AML-193 (cell line): ENCODE results near the gene SAFB2.
"Not testable (repeated sequence)": the region's sequence is repeated elsewhere in the genome, so short reads cannot be mapped to it uniquely, and the experiment has no call there.

ENCODE experiments used
- DNase-seq, 2 experiments: peaks; one replicate each; lab custom pipeline; 2025; lab: John Stamatoyannopoulos, UW

Gene SAFB2

GRCh38 chr19:5632657-5633056 lies 10.1 kb upstream of the SAFB2 start:
- DNase-seq = no peak

DNA sequence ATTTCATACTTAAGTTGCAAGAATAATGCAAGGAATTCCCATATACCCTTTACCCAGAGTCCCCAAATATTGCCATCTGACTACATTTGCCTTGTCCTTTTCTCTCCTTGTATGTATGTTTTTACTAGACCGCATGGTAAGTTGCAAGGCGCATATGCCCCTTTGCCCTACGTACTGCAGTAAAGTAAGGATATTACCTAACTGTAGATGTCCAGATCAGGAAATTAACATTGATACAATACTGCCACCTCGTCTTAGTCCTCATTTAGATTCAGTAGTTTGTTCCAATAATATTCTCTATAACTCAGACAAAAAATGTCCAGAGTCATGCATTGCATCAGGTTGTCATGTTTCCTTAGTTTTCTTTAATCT lies 9.7 kb upstream of the SAFB2 start:
- no peak for DNase-seq

GRCh38 chr19:5631567-5632240 lies 9.1 kb upstream of the SAFB2 start:
- DNase-seq = no peak

DNA sequence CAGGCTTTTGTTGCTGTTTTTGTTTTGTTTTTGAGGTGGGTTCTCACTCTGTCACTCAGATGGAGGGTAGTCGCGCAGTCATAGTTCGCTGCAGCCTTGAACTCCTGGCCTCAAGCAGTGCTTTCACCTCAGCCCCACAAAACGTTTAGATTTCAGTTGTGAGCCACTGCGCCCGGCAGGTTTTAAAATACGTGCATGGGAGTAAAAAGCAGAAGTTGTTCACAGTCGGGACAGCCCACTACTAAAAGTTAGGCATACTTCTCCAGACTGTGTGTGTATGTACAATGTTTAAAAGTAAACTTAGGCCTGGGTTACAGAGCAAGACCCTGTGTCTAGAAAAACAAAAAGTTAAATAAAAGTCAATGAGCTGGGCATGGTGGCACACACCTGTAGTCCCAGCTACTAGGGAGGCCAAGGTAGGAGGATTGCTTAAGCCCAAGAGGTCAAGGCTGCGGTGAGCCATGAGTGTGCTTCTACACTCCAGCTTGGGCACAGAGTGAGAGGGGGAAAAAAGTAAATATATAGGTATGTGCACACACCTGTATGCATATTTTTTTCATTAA lies 6.4 kb upstream of the SAFB2 start:
- peak; percentile 23 to 38 for DNase-seq

DNA sequence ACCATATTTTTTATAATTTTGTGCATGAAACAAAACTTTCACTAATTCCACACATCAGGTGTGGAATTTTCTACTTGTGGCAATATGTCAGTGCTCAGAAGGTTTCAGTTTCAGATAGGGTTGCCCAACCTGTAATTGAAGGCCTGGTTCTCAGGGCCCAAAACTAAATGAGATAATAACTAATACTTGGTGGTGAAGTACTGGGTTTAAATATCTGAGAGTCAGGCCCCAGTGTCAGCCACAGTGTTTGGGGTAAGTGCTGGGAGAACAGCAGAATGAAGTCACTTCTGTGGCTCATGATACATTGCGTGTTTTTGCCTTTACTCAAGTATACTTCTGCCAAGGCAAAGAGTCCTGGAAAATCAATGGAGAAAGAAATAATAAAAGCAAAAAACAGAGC lies 5.9 kb upstream of the SAFB2 start:
- DNase-seq = no peak

GRCh38 chr19:5627395-5627904 lies 4.9 kb upstream of the SAFB2 start:
- DNase-seq = peak; percentile 77 to 80

DNA sequence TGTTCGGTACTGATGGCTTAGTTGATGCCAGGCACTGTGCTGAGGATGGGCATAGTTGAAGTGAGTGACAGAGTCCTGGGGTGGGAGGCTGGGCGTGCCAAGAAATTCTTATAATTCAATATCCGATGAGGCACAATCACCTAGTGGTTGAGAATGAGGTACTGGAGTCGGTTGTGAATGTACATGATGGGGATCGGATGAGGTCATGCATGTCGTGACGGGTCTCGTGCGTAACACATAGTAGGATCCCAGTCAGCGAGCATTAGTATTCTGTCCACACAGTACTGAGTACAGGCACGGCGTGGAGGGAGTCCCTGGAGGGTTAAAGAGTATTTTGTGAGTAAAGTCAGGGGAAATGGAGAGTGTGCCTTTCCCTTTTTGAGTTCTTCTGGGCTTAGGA lies 3.1 kb upstream of the SAFB2 start:
- no peak for DNase-seq

GRCh38 chr19:5624741-5625278 lies 2.2 kb upstream of the SAFB2 start:
- no peak for DNase-seq

DNA sequence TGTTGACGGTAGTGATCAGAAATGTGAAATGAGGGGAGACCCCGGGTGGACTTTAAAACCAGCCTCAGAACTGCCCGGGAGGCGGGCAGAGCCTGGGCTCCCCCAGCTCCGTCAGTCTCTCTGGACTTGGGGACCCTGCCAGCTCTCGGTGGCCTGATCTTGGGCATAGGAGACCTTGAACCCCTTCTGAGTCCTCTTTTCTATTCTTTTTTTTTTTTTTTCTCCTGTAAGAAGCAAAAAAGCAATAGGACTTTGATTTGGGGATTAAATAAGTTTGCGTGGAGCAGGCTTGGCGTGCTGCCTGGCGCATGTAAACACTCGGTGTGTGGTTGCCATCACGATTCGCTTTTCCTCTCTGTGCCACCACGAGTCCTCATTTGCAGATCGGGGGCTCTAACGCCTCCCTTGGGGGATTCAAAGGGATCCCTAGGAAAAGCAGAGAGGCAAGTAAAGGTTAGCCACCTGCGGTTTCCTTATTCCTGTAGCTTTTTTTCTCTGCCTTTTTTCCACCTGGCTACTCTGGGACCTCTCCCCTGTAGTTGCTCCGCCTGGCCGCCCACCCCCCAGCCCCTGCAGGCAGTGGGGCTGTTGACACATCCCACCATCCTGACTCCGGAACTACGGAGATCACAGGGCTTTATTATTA lies 1.6 kb upstream of the SAFB2 start:
- no peak for DNase-seq

- DNase-seq = no peak
Measured at GRCh38 chr19:5623397-5624017, 931 bp upstream of the SAFB2 start.

- no peak for DNase-seq
Measured at GRCh38 chr19:5621945-5622464, 571 bp downstream of the SAFB2 start.

DNA sequence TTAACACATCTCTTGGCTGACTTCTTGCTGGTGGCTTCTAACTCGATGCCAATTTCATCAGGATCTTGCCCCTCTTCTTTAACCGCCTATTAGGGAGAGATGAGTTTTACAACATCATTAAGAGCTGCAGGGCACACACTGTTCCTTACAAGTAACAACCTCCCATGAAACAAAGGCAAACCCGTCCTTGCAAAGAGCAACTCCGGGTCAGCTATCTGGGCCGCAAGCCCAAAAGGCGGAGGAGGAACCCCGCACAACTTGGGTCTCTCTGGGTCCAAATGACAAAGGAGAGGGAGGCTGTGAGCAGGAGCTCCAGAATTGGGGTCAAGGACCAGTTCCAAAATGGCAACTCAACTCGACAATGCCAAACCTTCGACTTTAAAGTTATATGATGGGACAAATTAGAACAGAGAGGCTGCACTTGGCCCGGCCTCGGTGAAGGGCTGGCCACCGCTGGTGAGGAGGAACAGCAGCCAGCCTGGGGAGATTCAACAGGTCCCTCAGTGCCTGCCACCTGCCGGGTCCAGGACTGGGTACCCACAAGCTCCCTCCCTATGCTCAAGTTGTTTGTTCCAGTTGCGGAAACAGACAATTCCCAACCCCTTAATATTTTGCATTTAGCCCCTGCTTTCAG lies 1.1 kb downstream of the SAFB2 start:
- DNase-seq = no peak

GRCh38 chr19:5619946-5620345 lies 2.6 kb downstream of the SAFB2 start:
- DNase-seq = no peak

DNA sequence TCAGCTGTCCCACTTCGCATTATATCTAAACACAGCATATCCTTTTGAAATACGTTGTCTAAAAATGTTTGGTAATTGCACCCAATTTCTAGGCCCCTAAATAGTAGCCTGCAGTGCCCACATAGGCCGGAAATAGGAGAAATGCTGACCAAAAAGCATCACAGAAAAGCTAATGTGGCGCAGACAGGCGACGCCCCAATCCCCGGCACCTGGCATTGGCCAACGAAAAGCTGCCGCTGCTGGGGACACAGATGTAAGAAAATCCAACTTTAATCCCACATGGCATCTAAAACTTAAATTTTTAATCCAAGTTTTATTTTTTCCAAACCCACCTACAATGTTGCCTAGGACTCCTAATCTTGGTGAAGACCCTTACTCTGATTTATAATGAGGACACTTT lies 4.0 kb downstream of the SAFB2 start:
- DNase-seq = no peak

- DNase-seq = no peak
Measured at GRCh38 chr19:5617080-5617479, 5.5 kb downstream of the SAFB2 start.

DNA sequence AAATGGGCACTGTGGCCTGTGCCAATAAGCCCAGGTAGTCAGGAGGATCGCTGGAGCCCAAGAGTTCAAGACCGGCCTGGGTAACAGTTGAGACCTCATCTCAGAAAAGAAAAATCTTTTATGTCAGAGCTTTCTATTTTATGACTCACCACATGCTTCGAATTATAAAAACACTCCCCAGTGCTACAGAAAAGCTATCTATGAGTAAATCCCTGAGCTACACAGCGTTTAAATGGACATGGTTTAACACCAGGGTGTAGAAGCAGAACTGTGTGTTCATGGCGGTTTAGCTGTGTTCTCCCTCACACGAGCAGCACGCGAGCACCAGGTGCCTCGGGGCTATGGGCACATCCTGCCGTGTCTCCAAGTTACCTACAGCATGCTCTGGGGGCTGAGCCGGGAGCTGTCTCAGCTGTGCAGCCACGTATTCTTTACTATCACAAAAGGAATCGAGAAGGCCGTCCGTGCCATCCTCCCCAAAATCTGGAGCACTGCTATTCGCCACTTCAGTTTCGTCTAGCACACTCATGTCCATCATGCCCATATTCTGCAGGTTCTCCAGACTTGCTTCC lies 6.7 kb downstream of the SAFB2 start:
- no peak for DNase-seq

DNA sequence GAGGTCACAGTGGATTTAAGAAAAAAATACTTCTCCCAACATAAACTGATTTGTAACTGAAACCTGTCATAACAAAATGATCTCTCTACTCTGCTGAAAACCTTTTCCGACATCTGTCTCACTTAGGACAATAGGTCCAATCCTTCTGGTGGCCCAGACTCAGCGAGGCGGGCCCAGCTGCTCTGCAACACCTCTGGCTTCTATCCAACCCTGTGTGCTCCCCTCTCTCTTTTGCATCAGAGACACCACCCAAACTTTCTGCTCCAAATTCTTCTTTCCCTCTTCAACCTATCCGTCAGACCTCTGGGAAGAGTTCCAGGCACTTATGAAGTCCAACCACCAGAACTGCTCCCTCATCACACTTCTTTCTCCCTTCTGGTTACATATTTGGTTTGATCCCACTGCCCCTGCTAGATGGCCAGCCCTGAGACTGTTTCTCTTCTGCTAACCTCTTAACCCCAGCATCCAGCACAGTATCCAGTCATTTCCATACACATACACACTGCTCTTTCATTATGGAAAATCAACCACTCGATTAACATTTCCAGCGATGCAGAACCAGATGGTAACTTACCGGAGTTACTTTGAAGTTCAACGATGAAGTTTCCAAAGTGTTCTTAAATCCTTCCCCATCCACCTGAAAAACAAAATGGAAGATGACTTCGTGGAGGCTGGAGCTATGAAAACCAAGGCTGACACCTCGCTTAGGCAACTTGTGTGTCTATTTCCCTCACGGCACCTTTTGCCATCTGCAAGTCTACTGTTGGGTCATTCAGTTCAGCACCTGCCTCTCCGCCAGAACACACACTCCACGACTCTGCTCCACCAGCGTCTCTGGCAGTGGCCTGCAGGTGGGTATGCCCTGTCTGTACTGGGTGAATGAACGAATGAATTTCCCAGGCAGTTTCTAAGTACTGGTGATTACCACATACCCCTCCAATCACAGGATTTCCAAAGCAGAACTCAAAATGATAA lies 9.4 kb downstream of the SAFB2 start:
- DNase-seq = no peak

- no peak for DNase-seq
Measured at GRCh38 chr19:5609881-5610448, 12.6 kb downstream of the SAFB2 start.

DNA sequence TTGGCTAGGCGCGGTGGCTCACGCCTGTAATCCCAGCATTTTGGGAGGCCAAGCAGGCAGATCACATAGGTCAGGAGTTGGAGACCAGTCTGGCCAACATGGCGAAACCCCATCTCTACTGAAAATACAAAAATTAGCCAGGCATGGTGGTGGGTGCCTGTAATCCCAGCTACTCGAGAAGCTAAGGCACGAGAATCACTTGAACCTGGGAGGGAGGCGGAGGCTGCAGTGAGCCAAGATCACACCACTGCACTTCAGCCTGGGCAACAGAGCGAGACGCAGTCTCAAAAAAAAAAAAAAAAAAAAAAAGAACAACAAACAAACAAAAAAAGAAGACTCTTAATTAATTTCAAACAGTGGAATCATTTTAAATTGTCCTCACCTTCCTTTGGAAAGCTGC lies 13.8 kb downstream of the SAFB2 start:
- not testable (repeated sequence) for DNase-seq

DNA sequence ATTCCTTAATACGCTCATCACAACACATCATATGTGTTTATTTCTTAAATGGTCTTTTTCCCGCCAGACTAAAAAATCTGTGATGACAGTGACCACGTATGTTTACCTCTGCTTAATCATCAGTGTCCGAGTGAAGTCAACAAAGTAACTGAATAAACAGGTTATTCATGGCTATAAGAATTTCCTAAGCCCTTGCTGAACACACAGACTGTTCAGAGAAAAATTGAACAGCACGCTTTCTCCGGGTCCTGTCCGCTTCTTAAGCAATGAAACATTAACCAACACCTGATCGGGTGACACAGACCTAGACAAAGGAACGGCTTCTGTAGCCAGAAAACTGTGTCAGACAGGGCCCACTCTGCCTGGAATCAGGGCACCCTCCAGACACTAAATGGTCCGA lies 14.3 kb downstream of the SAFB2 start:
- DNase-seq = no peak
